Measurements from ENCODE around the gene CRTAC1.

The CRTAC1 gene

GRCh38 chr10:97851341-97852001 is 178.9 kb downstream of the CRTAC1 start:
- ATAC-seq = no peak; the same call in 2 of the 3 replicates
- TF ChIP-seq TSHZ2 (CRISPR knock-in tag; IDR thresholded peaks at IDR 0.05) (no peak), RARB (CRISPR knock-in tag; IDR thresholded peaks at IDR 0.05) (no peak), PATZ1 (CRISPR knock-in tag; IDR thresholded peaks at IDR 0.05; ENCODE audit: borderline replicate concordance) (no peak), ARNTL (CRISPR knock-in tag; IDR thresholded peaks at IDR 0.05; ENCODE audit: borderline replicate concordance, low read depth) (no peak), OSR1 (CRISPR knock-in tag; IDR thresholded peaks at IDR 0.05) (no peak), ZC3H10 (CRISPR knock-in tag; IDR thresholded peaks at IDR 0.05) (no peak), BACH2 (CRISPR knock-in tag; IDR thresholded peaks at IDR 0.05; ENCODE audit: borderline replicate concordance) (no peak), CSRNP3 (CRISPR knock-in tag; IDR thresholded peaks at IDR 0.05) (no peak), TCF4 (CRISPR knock-in tag; IDR thresholded peaks at IDR 0.05; ENCODE audit: borderline replicate concordance) (no peak), ZNF70 (CRISPR knock-in tag; IDR thresholded peaks at IDR 0.05) (no peak), SNAI2 (CRISPR knock-in tag; IDR thresholded peaks at IDR 0.05) (no peak), CSDC2 (CRISPR knock-in tag; IDR thresholded peaks at IDR 0.05) (no peak), ZNF8 (CRISPR knock-in tag; IDR thresholded peaks at IDR 0.05) (no peak), CREB5 (CRISPR knock-in tag; IDR thresholded peaks at IDR 0.05; ENCODE audit: low read depth) (no peak), ZFP3 (CRISPR knock-in tag; IDR thresholded peaks at IDR 0.05) (no peak), ESRRG (CRISPR knock-in tag; IDR thresholded peaks at IDR 0.05) (no peak)

- TF ChIP-seq ARNTL (CRISPR knock-in tag; IDR thresholded peaks at IDR 0.05; ENCODE audit: borderline replicate concordance, low read depth) (no peak), POU6F1 (CRISPR knock-in tag; IDR thresholded peaks at IDR 0.05; ENCODE audit: borderline replicate concordance, low read depth) (no peak), PATZ1 (CRISPR knock-in tag; IDR thresholded peaks at IDR 0.05; ENCODE audit: borderline replicate concordance) (no peak), BACH2 (CRISPR knock-in tag; IDR thresholded peaks at IDR 0.05; ENCODE audit: borderline replicate concordance) (no peak), SNAI2 (CRISPR knock-in tag; IDR thresholded peaks at IDR 0.05) (no peak), CSRNP3 (CRISPR knock-in tag; IDR thresholded peaks at IDR 0.05) (no peak), TCF4 (CRISPR knock-in tag; IDR thresholded peaks at IDR 0.05; ENCODE audit: borderline replicate concordance) (no peak), CSDC2 (CRISPR knock-in tag; IDR thresholded peaks at IDR 0.05) (no peak)
Observed at GRCh38 chr10:97850446-97850845, 180.0 kb downstream of the CRTAC1 start.

More at GRCh38 chr10:97850446-97850845, 180.0 kb downstream of the CRTAC1 start:
- no peak for ATAC-seq

All from SK-N-SH treated with all-trans-retinoic acid at 6 μM for 48 hours (cell line).